ENCODE results near the gene LRRFIP1. TPM values are rescaled to one million over a fixed set of nuclear protein-coding genes. Genes with fewer than 3 reads are reported as not detected.

Gene LRRFIP1
- total and polyA plus RNA-seq, 2 of the 13 experiments (the other 11 are each of a cell fraction or from before 2014, with no cell fraction given): 15.9 to 40.5 TPM

DNA sequence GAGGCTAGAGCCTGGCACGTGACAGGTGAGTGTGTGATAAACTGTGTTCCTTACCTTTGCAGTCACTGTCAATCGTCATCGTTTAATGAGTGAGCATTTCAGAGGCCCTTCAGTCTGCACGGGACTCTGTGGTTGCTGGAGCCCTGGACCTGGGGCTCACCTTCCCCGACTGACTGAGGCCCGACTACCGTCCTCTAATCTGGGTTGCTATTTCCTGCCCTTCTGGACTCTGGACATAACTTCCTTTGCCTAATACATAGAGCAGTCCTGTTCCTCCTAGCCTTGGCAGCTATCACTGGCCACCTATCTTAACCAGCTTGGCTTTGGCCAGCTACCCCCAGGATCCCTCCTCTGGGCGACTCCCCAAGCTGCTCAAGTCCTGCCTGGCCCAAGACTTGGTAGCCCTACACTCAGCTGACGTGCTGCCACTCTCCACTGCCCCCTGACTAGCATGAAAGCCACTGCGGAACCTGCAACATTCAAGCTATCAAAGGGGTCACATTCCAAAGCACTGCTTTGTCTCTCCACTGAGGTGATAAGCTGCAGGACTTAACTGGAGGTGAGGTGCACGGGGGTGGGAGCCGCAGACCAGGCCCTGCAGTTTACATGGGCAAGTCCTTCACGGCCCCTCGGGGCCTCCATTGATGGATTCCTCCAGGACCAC, 25.8 kb upstream of the LRRFIP1 start (continued):
- TF ChIP-seq ZNF10 (CRISPR knock-in tag; IDR thresholded peaks at IDR 0.05; ENCODE audit: borderline replicate concordance, low read depth): no peak
- no peak; the same call in 1 of the 2 replicates for TF ChIP-seq ZFP41 (CRISPR knock-in tag; IDR thresholded peaks at IDR 0.05; ENCODE audit: borderline replicate concordance)
- no peak for TF ChIP-seq ZZZ3 (CRISPR knock-in tag; IDR thresholded peaks at IDR 0.05; ENCODE audit: borderline replicate concordance)
- no peak for TF ChIP-seq TOPORS (CRISPR knock-in tag; IDR thresholded peaks at IDR 0.05)
- TF ChIP-seq ZKSCAN1 (IDR thresholded peaks at IDR 0.05; ENCODE audit: low read length): no peak
- peak; percentile 30; the same call in 1 of the 2 replicates for TF ChIP-seq ZC3H4 (CRISPR knock-in tag; IDR thresholded peaks at IDR 0.05; ENCODE audit: borderline replicate concordance)
- TF ChIP-seq RNF2 (conservative IDR thresholded peaks at IDR 0.05; ENCODE audit: low read depth): no peak
- no peak for TF ChIP-seq PLRG1 (conservative IDR thresholded peaks at IDR 0.05)
- TF ChIP-seq SPEN (CRISPR knock-in tag; IDR thresholded peaks at IDR 0.05; ENCODE audit: low read depth): no peak
- TF ChIP-seq, protein P1, sequence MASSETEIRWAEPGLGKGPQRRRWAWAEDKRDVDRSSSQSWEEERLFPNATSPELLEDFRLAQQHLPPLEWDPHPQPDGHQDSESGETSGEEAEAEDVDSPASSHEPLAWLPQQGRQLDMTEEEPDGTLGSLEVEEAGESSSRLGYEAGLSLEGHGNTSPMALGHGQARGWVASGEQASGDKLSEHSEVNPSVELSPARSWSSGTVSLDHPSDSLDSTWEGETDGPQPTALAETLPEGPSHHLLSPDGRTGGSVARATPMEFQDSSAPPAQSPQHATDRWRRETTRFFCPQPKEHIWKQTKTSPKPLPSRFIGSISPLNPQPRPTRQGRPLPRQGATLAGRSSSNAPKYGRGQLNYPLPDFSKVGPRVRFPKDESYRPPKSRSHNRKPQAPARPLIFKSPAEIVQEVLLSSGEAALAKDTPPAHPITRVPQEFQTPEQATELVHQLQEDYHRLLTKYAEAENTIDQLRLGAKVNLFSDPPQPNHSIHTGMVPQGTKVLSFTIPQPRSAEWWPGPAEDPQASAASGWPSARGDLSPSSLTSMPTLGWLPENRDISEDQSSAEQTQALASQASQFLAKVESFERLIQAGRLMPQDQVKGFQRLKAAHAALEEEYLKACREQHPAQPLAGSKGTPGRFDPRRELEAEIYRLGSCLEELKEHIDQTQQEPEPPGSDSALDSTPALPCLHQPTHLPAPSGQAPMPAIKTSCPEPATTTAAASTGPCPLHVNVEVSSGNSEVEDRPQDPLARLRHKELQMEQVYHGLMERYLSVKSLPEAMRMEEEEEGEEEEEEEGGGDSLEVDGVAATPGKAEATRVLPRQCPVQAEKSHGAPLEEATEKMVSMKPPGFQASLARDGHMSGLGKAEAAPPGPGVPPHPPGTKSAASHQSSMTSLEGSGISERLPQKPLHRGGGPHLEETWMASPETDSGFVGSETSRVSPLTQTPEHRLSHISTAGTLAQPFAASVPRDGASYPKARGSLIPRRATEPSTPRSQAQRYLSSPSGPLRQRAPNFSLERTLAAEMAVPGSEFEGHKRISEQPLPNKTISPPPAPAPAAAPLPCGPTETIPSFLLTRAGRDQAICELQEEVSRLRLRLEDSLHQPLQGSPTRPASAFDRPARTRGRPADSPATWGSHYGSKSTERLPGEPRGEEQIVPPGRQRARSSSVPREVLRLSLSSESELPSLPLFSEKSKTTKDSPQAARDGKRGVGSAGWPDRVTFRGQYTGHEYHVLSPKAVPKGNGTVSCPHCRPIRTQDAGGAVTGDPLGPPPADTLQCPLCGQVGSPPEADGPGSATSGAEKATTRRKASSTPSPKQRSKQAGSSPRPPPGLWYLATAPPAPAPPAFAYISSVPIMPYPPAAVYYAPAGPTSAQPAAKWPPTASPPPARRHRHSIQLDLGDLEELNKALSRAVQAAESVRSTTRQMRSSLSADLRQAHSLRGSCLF (CRISPR knock-in tag; IDR thresholded peaks at IDR 0.05; ENCODE audit: borderline replicate concordance): no peak
- TF ChIP-seq THYN1 (CRISPR knock-in tag; IDR thresholded peaks at IDR 0.05; ENCODE audit: borderline replicate concordance, low read depth): 0 out of 2 replicates have a peak, but pooled peaks have one; percentile 46
- TF ChIP-seq ZNF230 (CRISPR knock-in tag; IDR thresholded peaks at IDR 0.05): peak; percentile 72
- TF ChIP-seq ZNF451 (CRISPR knock-in tag; IDR thresholded peaks at IDR 0.05): peak; percentile 18; the same call in 1 of the 2 replicates
- TF ChIP-seq ZSCAN30 (CRISPR knock-in tag; IDR thresholded peaks at IDR 0.05): no peak
- TF ChIP-seq SKI (IDR thresholded peaks at IDR 0.05; ENCODE audit: partially characterized antibody): no peak
- TF ChIP-seq FOXA1 (IDR thresholded peaks at IDR 0.05): no peak
- 0 out of 2 replicates have a peak, but pooled peaks have one; percentile 17 for TF ChIP-seq FOXA1 (CRISPR knock-in tag; IDR thresholded peaks at IDR 0.05)
- TF ChIP-seq, protein P2, sequence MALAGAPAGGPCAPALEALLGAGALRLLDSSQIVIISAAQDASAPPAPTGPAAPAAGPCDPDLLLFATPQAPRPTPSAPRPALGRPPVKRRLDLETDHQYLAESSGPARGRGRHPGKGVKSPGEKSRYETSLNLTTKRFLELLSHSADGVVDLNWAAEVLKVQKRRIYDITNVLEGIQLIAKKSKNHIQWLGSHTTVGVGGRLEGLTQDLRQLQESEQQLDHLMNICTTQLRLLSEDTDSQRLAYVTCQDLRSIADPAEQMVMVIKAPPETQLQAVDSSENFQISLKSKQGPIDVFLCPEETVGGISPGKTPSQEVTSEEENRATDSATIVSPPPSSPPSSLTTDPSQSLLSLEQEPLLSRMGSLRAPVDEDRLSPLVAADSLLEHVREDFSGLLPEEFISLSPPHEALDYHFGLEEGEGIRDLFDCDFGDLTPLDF (CRISPR knock-in tag; IDR thresholded peaks at IDR 0.05): no peak
- no peak for TF ChIP-seq AGO1 (IDR thresholded peaks at IDR 0.05; ENCODE audit: low read depth, low read length, poor library complexity, severe bottlenecking)
- TF ChIP-seq, protein P3, sequence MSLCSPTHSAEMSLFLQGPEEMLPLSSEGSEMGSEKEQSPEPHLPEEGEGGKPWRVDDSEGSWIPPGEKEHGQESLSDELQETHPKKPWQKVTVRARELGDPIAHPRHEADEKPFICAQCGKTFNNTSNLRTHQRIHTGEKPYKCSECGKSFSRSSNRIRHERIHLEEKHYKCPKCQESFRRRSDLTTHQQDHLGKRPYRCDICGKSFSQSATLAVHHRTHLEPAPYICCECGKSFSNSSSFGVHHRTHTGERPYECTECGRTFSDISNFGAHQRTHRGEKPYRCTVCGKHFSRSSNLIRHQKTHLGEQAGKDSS (CRISPR knock-in tag; IDR thresholded peaks at IDR 0.05; ENCODE audit: borderline replicate concordance, low read depth): 0 out of 2 replicates have a peak, but pooled peaks have one; percentile 31
- TF ChIP-seq, protein P4, sequence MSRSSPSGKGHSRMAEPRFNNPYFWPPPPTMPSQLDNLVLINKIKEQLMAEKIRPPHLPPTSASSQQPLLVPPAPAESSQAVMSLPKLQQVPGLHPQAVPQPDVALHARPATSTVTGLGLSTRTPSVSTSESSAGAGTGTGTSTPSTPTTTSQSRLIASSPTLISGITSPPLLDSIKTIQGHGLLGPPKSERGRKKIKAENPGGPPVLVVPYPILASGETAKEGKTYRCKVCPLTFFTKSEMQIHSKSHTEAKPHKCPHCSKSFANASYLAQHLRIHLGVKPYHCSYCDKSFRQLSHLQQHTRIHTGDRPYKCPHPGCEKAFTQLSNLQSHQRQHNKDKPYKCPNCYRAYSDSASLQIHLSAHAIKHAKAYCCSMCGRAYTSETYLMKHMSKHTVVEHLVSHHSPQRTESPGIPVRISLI (CRISPR knock-in tag; IDR thresholded peaks at IDR 0.05; ENCODE audit: borderline replicate concordance): no peak

All from HepG2 (cell line).